OCI-LY1 (cell line): ENCODE measurements around the gene PKD2L1.

ENCODE experiments used
- H2AFZ ChIP-seq: fragments of 200-600 bp; sonication (generic), shearing (Covaris generic); 2 replicates; pipeline ENCODE4 v1.6.0; 2014; ENCODE audit warnings: antibody characterized with exemption, mild to moderate bottlenecking, low read length
- H3F3A ChIP-seq: fragments of 200-600 bp; sonication (generic), shearing (Covaris generic); 2 replicates; pipeline ENCODE4 v1.6.0; 2014; ENCODE audit warnings: mild to moderate bottlenecking, antibody characterized with exemption, low read length, moderate library complexity; ENCODE audit not compliant: insufficient read depth
- H3K27ac ChIP-seq: fragments of 200-600 bp; sonication (generic); 2 replicates; pipeline ENCODE4 v1.5.1; 2014; ENCODE audit warnings: low read length, mixed run types, mild to moderate bottlenecking, low read depth; ENCODE audit not compliant: poor library complexity, severe bottlenecking
- H3K27me3 ChIP-seq: fragments of 200-600 bp; sonication (generic); 2 replicates; pipeline ENCODE4 v1.6.0; 2014; ENCODE audit warnings: antibody characterized with exemption, mild to moderate bottlenecking, low read length, moderate library complexity; ENCODE audit not compliant: insufficient read depth
- H3K36me3 ChIP-seq: fragments of 200-600 bp; sonication (generic); 2 replicates; pipeline ENCODE4 v1.6.1; 2014; ENCODE audit warnings: mild to moderate bottlenecking, antibody characterized with exemption, low read length, moderate library complexity, mixed read lengths; ENCODE audit not compliant: insufficient read depth
- H3K4me1 ChIP-seq: fragments of 200-600 bp; sonication (generic); 2 replicates; pipeline ENCODE4 v1.5.1; 2014; ENCODE audit warnings: mild to moderate bottlenecking, low read length, moderate library complexity; ENCODE audit not compliant: insufficient read depth, severe bottlenecking
- H3K4me2 ChIP-seq: fragments of 200-600 bp; sonication (generic), shearing (Covaris generic); 2 replicates; pipeline ENCODE4 v1.6.1; 2014; ENCODE audit warnings: low read length
- H3K4me3 ChIP-seq: fragments of 200-600 bp; sonication (generic); 2 replicates; pipeline ENCODE4 v1.5.1; 2014; ENCODE audit warnings: low read length, low read depth, mild to moderate bottlenecking, mixed read lengths; ENCODE audit not compliant: poor library complexity, severe bottlenecking
- H3K79me2 ChIP-seq: fragments of 200-600 bp; shearing (Covaris generic); 2 replicates; pipeline ENCODE4 v1.6.1; 2016; ENCODE audit warnings: mixed run types, low read length, mixed read lengths; ENCODE audit not compliant: insufficient read depth
- H3K9ac ChIP-seq: fragments of 200-600 bp; sonication (generic), shearing (Covaris generic); 2 replicates; pipeline ENCODE4 v1.6.1; 2014; ENCODE audit warnings: mild to moderate bottlenecking, low read length, mixed read lengths
- H3K9me2 ChIP-seq: fragments of 200-600 bp; sonication (generic), shearing (Covaris generic); 2 replicates; pipeline ENCODE4 v1.6.1; 2014; ENCODE audit warnings: low read depth, mild to moderate bottlenecking, low read length, mixed read lengths
- H3K9me3 ChIP-seq: fragments of 200-600 bp; shearing (Covaris generic); 2 replicates; pipeline ENCODE4 v1.6.1; 2014; ENCODE audit warnings: low read length, mixed read lengths
- H4K20me1 ChIP-seq: fragments of 200-600 bp; sonication (generic), shearing (Covaris generic); 2 replicates; pipeline ENCODE4 v1.6.0; 2016; ENCODE audit warnings: mild to moderate bottlenecking, low read length; ENCODE audit not compliant: insufficient read depth
- EZH2 ChIP-seq: fragments of 200-600 bp; sonication (generic), shearing (Covaris generic); IDR thresholded peaks from 2 replicates; pipeline ENCODE4 v1.8.0; 2017; ENCODE audit warnings: borderline replicate concordance, mixed run types, mild to moderate bottlenecking, antibody characterized with exemption, low read length, moderate library complexity, mixed read lengths
- TF ChIP-seq, protein P1 (sequence below): fragments of 200-600 bp; sonication (generic), shearing (Covaris generic); IDR thresholded peaks from 2 replicates; pipeline ENCODE4 v1.5.1; 2017; ENCODE audit warnings: mild to moderate bottlenecking, antibody characterized with exemption, low read length, moderate library complexity, mixed read lengths

PKD2L1 gene

DNA sequence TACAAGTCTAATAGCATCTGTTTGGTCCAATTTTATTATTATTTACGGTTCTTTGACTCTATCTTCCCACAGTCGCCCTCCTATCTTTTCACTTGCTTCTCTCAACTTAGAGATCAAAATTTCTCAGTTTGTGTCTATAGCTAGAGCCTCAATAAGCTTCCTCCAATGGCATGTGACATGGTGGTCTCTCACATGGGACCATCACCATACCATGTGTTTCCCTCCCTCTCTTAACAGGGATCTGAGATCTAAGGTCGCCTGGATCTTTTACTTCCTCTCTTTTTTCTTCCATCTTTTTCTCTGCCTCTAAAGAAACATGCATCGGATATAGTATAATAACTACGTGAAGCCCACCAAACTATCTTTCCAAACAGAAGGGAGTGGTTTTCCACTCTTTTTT, 1.8 kb downstream of the PKD2L1 start:
- Histone ChIP-seq H3K27ac (no peak overlapping the region), H3K79me2 (no peaks in the 10 kb centered on the region), H3K9me3 (no peaks in the 10 kb centered on the region), H3K36me3 (no peaks in the 10 kb centered on the region), H3K4me3 (no peak overlapping the region), H3K4me2 (no peak overlapping the region), H4K20me1 (no peaks in the 10 kb centered on the region), H3F3A (no peaks in the 10 kb centered on the region), H3K9me2 (no peaks in the 10 kb centered on the region), H3K9ac (no peak overlapping the region), H2AFZ (no peak overlapping the region), H3K4me1 (no peaks in the 10 kb centered on the region), H3K27me3 (no peaks in the 10 kb centered on the region)
- TF ChIP-seq, protein P1, sequence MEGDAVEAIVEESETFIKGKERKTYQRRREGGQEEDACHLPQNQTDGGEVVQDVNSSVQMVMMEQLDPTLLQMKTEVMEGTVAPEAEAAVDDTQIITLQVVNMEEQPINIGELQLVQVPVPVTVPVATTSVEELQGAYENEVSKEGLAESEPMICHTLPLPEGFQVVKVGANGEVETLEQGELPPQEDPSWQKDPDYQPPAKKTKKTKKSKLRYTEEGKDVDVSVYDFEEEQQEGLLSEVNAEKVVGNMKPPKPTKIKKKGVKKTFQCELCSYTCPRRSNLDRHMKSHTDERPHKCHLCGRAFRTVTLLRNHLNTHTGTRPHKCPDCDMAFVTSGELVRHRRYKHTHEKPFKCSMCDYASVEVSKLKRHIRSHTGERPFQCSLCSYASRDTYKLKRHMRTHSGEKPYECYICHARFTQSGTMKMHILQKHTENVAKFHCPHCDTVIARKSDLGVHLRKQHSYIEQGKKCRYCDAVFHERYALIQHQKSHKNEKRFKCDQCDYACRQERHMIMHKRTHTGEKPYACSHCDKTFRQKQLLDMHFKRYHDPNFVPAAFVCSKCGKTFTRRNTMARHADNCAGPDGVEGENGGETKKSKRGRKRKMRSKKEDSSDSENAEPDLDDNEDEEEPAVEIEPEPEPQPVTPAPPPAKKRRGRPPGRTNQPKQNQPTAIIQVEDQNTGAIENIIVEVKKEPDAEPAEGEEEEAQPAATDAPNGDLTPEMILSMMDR: no peak
- TF ChIP-seq EZH2: no peak

DNA sequence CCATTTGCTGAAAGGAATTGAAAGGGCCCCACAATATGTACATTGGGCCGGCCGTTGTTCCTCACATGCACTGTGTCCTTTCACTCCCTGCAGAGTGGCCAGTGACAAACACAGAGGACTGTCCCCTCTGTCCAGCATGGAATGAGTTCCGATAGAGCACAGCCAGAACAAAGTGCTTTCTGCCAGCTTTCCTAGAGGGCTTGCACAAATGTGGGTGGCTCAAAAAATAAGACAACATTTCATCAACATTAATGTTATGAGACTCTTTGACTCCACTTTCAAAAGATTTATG, 2.4 kb downstream of the PKD2L1 start:
- TF ChIP-seq, protein P1: no peak
- no peak for TF ChIP-seq EZH2
- H3K36me3 ChIP-seq: no peaks in the 10 kb centered on the region

DNA sequence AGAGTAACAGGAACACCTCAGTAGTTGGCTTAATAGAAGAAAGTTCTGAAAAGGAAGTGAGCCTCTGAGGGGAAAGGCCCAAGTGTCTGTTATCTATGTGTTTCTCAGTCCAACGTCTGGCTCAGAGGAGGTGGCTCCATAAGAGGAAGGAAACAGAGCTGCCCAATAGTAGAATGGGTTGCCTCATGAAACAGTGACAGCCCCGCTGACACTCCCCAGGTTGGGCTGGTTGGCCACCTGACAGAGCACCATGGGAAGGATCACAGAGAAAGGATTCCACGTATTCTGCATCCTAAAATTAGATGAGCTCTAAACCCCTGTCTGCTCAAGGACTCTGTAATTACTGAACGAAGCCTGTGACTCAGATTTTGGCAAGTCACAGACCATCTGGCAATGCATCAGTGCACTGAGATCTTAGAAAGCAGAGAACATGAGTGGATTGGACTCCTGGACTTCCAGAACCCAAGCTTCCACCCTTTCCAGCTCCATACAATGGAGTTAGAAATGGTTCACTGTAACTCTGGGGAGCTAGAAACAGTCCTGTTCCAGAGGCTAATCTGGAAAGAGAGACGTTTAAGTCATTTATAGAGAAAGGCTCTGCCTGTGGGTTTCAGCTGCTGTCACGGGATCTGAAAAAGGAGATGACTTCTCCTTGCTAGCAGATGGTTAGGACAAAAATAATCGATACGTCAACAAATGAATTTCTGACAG, 2.9 kb downstream of the PKD2L1 start:
- Histone ChIP-seq H2AFZ (no peak overlapping the region), H3K79me2 (no peaks in the 10 kb centered on the region), H3K27ac (no peak overlapping the region), H3K4me3 (no peak overlapping the region), H3K4me2 (no peak overlapping the region), H3K36me3 (no peaks in the 10 kb centered on the region), H3K4me1 (no peaks in the 10 kb centered on the region), H3K9ac (no peak overlapping the region), H3K27me3 (no peaks in the 10 kb centered on the region), H3F3A (no peaks in the 10 kb centered on the region), H3K9me3 (no peaks in the 10 kb centered on the region), H3K9me2 (no peaks in the 10 kb centered on the region), H4K20me1 (no peaks in the 10 kb centered on the region)
- TF ChIP-seq EZH2: no peak
- TF ChIP-seq, protein P1: no peak

More for the DNA sequence above, 2.4 kb downstream of the PKD2L1 start:
- H2AFZ ChIP-seq: no peak overlapping the region
- H4K20me1 ChIP-seq: no peaks in the 10 kb centered on the region
- H3K27me3 ChIP-seq: no peaks in the 10 kb centered on the region
- no peaks in the 10 kb centered on the region for H3K4me1 ChIP-seq
- no peaks in the 10 kb centered on the region for H3K79me2 ChIP-seq
- no peak overlapping the region for H3K9ac ChIP-seq
- no peaks in the 10 kb centered on the region for H3K9me3 ChIP-seq
- no peaks in the 10 kb centered on the region for H3F3A ChIP-seq
- H3K9me2 ChIP-seq: no peaks in the 10 kb centered on the region
- no peak overlapping the region for H3K4me2 ChIP-seq
- H3K4me3 ChIP-seq: no peak overlapping the region
- H3K27ac ChIP-seq: no peak overlapping the region
